HG02852 (cell line): ENCODE measurements around the gene RAB5A.
A peak's percentile ranks its signal among the peaks of the same experiment; 100 is the strongest.
"Not testable (repeated sequence)": the region's sequence is repeated elsewhere in the genome, so short reads cannot be mapped to it uniquely, and the experiment has no call there.

Experiments used
- ATAC-seq: cut with Tn5 transposase; IDR thresholded peaks from one replicate; pipeline ENCODE4 v1.9.1; 2021; ENCODE audit warnings: mild to moderate bottlenecking, moderate library complexity; ENCODE audit not compliant: unreplicated experiment

Gene RAB5A

DNA sequence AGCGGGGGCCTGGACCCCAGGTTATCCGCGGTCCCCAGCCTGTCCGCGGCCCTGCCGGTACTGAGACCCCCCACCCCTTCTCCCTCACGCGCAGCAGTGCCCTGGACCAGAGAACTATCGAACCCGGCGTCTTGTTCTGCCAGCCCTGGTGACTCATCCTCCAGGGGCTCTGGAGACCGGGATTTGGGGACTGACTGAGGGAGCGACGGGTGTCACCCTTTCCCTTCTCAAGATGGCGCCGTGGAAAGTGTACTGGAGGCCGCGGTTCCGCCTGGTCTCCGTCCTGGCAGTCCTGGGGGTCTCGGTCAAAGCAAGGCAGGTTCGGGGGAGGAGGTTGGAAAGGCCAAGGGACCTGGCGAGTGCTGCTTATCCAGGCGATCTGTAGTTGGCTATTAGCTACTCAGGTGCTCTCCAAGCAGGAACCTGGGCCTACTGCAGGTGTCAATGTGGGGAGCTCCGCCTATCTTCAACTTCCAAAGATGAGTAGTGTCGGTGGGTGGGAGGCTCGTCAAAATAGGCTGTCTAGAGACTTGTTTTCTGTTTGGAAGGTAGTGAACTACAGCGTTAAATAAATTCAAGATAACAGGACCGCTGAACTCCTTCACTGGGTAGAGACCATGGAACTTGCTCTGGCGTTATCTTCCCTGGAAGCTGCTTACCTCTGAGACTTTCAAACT lies 790 bp downstream of the RAB5A start:
- peak; percentile 25 for ATAC-seq

DNA sequence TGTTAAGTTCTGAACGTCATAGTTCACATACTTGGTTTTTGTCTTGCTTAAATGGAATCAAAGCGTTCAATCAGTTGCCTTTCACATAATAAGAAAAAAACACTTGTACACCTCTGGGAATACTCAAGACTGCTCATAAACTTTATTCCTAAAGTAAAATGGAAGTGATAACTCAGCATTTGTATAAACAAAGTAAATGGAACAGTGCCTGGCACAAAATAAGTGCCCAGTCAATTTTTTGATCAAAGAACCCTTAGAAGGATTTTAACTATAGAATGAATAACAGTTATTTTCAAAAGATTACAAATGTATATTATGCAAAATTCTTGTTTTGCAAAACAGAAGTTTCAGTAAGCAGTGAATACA lies 1.3 kb downstream of the RAB5A start:
- ATAC-seq, result no peak

DNA sequence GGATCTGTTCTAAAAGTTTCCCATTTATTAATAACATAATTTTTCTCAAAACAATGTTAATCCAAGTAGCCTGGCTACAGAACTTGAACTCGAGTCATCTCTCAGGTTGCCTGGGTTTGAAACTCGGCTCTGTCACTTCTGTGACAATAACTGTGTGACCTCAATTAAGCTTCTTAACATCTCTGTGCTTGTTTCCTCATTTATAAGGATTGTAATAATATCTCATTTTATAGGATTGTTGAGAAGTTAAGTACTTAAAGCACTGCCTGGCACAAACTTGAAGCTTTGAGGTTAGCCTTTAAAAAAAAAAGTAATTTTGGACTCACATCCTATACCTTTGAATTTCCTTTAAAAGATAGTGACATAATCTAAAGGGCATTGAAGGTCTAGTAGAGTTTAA lies 3.4 kb downstream of the RAB5A start:
- ATAC-seq, result no peak

- no peak for ATAC-seq
Observed at GRCh38 chr3:19954676-19955075, 7.8 kb downstream of the RAB5A start.

- not testable (repeated sequence) for ATAC-seq
Observed at GRCh38 chr3:19957354-19957753, 10.5 kb downstream of the RAB5A start.

- ATAC-seq, result no peak
Observed at GRCh38 chr3:19959505-19959904, 12.6 kb downstream of the RAB5A start.

- no peak for ATAC-seq
Observed at GRCh38 chr3:19960696-19961095, 13.8 kb downstream of the RAB5A start.

DNA sequence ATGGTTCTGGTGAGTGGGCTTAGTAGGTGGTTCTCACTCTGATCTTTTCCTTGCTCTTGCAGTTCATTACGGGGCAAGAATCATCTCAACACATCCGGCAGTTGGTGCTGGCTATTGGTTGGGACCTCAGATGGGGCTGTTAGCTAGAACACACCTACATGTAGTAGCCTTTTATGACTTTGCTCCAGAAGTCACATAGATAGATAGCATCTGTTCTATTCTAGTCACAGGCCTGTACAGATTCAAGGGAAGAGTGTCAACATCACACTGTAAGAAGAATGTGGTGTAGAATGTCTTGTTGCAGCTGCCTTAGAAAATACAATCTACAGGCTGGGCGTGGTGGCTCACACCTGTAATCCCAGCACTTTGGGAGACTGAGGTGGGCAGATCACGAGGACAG lies 15.1 kb downstream of the RAB5A start:
- ATAC-seq, result no peak

- ATAC-seq, result no peak
Observed at GRCh38 chr3:19967208-19967607, 20.3 kb downstream of the RAB5A start.

GRCh38 chr3:19967812-19968211 lies 20.9 kb downstream of the RAB5A start:
- no peak for ATAC-seq

DNA sequence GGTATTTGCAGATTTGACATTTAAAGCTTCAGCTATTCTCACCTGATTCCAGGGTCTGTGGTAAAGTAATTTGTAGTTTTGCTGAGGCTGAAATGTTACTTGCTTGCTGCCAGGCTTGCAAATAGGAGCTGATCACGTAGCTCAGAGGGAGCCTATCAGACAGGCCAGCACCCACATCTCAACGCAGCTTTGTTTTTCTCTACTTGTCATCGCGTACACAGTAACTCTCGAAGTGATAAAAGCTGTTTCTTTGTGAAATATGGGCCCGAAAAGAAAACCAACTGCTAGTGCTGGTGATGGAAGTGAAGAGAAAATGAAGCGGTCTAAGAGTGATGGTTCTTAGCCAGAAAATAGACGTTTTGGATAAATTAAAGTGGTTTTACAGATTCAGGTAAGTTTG lies 23.4 kb downstream of the RAB5A start:
- no peak for ATAC-seq

DNA sequence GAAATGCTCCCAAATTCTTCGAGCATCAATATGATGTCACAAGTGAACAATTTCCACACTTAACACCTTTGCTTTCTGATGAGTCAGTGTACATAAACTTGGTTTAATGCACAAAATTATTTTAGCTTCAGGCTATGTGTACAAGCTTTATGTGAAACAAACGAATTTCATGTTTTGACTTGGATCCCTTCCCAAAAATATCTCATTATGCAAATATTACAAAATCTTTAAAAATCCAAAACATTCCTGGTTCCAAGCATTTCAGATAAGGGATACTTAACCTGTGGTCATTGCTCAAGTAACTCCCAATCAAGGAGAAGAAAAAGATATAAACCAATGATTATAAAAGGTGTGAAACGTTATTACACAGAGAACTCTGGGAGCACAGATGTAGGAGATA lies 25.2 kb downstream of the RAB5A start:
- no peak for ATAC-seq

GRCh38 chr3:19988904-19989303 lies 42.0 kb downstream of the RAB5A start:
- ATAC-seq, result not testable (repeated sequence)

DNA sequence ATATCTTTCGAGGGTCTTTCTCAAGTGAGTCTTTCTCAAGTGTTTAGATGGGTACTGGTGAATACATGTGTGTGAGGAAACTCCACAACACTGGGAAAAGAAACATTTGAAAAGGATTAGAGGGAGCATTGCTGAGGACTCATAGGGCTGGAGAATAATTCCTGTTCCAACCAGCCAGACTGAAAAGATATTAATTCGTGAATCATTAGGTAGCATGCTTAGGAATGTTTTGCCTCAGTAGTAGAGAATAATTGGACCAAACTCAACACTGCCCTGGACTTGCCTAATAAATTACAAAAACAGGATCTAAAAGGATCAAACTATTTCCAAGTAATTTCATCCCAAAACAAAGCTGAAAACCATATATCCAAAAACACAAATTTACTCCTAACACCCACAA lies 47.9 kb downstream of the RAB5A start:
- ATAC-seq, result no peak

DNA sequence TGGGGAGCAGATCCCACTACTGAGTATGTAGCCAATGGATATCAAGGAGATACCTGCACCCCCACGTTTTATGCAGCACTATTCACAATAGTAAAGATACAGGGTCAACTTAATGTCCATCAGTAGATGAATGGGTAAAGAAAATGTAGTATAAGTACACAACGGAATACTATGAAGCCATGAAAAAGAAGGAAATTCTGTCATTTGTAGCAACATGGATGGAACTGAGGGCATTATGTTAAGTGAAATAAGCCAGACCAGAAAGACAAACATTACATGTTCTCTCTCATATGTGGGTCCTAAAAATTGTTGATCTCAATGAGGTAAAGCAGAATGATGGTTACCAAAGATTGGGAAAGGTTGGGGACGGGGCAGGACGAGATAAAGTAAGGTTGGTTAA lies 50.6 kb downstream of the RAB5A start:
- no peak for ATAC-seq

DNA sequence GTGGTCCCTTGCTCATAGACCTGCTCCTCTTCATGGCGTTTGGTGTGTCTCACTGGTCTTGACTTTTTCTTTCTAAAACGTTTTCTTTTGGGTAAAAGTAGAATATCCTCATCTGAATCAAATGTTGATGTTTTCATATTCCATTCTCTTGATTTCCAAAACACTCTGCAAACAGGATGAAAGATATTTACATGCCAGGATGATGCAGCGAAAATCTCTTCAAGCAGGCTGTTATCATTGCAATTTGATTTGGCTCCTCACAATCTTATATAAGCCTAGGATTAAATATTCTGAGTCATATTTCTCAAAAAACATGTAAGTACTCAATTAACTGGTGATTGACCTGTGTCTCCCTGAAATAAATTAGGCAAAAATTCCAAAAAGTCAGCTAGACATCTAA lies 55.0 kb downstream of the RAB5A start:
- no peak for ATAC-seq

GRCh38 chr3:20007960-20008359 lies 61.1 kb downstream of the RAB5A start:
- no peak for ATAC-seq

- ATAC-seq, result no peak
Observed at GRCh38 chr3:20008646-20009045, 61.7 kb downstream of the RAB5A start.

- no peak for ATAC-seq
Observed at GRCh38 chr3:20012164-20012563, 65.3 kb downstream of the RAB5A start, which contains the start of gene PP2D1. Gene PP2D1, minus strand, starts transcription at chr3:20012264. Its CDS starts 192 bp downstream, at chr3:20012072.

DNA sequence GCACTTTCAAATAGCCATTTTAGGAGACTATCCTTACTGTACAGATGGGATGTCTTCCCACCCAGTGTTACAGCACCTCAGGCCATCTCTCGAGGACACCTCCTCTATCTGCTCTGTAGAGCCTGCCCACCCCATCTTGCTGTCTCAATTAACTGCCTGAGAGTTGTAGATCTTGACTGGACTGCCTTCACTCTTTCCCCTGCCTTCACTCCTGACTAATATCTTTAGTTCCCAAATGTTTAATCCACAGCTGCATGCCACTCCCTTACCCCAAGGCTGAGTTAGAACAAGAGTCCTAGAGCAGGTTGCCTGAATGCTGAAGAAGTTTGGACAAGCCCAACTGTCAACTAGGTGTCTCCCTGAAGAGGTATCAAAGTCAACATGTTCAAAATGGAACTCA lies 66.5 kb downstream of the RAB5A start:
- ATAC-seq, result no peak

- no peak for ATAC-seq
Observed at GRCh38 chr3:20015525-20015924, 68.6 kb downstream of the RAB5A start.

DNA sequence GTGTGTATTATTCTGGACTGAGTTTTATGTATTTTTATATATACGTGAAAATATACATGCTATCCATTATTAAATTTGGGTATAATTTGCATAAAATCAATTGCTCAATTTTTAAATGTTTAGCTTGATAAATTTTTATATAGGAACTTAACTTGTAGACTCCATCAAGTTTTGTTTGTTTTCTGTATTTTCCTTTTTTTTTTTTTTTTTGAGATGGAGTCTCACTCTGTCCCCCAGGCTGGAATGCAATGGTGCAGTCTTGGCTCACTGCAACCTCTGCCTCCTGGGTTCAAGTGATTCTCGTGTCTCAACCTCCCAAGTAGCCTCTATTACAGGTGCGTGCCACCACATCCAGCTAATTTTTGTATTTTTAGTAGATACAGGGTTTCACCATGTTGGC lies 69.2 kb downstream of the RAB5A start:
- not testable (repeated sequence) for ATAC-seq

DNA sequence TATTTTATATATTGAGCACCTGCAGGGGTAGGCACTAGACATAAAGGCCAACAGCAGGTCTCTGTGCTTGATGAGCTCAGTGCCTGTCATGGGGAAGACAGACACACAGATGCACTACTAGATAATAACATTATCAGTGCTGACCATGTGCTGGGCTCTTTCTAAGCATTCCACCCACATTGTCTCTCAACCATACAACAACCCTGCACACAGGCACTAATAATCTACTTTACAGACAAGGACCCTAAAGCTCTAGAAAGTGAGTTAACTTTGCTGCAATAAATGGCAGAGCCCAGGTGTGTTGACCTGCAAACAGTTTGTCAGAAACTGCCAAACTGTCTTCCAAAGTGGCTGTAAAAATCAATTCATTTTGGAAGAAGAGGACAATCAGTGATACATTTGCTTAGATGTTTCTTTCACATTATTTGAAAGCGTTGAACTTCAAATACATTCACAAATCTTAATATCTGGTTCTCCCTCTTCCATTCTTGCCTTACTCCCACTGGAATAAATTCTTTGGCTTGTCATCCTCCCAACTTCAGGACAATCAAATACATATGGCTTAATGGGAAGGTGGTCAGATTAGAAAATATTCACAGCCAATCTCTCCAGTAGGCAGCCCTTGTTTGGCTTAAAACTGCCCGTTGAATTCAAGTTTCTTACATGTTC lies 76.2 kb downstream of the RAB5A start:
- no peak for ATAC-seq
